Measurements from ENCODE around the gene ZNF107. TPM values are rescaled to one million over a fixed set of nuclear protein-coding genes. Genes with fewer than 3 reads are reported as not detected.
"Not testable (repeated sequence)": the region's sequence is repeated elsewhere in the genome, so short reads cannot be mapped to it uniquely, and the experiment has no call there.

Gene ZNF107
- total and polyA plus RNA-seq, 8 donors = 3.8 to 13.1 (median 11.2) TPM

GRCh38 chr7:64688988-64689387, 23.1 kb downstream of the ZNF107 start:
- intact Hi-C loops (cut with DNase I) = no loop called here
- DNase-seq = no peak
- Histone ChIP-seq H3K4me1 (no peaks in the 10 kb centered on the region), H3K4me3 (no peak overlapping the region), H3K27ac (peak overlapping the region in 1 of 2 donors; percentile 3), H3K36me3 (peaks cover 0 to 78% of the 10 kb centered on the region in 2 donors), H3K27me3 (no peaks in the 10 kb centered on the region), H3K9me3 (peaks cover 0 to 40% of the 10 kb centered on the region in 2 donors)
- TF ChIP-seq, protein P1, sequence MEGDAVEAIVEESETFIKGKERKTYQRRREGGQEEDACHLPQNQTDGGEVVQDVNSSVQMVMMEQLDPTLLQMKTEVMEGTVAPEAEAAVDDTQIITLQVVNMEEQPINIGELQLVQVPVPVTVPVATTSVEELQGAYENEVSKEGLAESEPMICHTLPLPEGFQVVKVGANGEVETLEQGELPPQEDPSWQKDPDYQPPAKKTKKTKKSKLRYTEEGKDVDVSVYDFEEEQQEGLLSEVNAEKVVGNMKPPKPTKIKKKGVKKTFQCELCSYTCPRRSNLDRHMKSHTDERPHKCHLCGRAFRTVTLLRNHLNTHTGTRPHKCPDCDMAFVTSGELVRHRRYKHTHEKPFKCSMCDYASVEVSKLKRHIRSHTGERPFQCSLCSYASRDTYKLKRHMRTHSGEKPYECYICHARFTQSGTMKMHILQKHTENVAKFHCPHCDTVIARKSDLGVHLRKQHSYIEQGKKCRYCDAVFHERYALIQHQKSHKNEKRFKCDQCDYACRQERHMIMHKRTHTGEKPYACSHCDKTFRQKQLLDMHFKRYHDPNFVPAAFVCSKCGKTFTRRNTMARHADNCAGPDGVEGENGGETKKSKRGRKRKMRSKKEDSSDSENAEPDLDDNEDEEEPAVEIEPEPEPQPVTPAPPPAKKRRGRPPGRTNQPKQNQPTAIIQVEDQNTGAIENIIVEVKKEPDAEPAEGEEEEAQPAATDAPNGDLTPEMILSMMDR (IDR thresholded peaks at IDR 0.05) = no peak
- ATAC-seq = no peak

DNA sequence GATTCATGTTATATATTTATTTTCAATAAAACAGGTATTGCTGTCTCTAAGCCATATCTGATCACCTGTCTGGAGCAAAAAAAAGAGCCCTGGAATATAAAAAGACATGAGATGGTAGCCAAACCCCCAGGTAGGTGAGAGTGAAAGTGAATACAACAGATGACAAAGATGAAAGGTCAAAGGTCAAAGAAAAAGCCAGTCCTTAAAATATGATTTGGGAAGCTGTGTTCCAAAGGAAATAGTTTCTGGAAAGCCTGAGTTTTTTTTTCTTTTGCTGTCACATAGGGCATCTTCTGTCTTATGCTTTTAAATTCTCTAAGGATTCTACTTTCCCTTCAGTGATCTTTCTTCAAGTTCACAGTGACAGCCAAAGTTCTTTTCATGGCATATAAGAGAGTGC, 25.9 kb downstream of the ZNF107 start:
- no peak for DNase-seq

GRCh38 chr7:64697863-64698262, 31.9 kb downstream of the ZNF107 start:
- DNase-seq; H3K4me1 ChIP-seq; ATAC-seq; H3K4me3 ChIP-seq; H3K27me3 ChIP-seq; H3K27ac ChIP-seq; intact Hi-C loops (cut with DNase I): not testable (repeated sequence)
- Histone ChIP-seq H3K9me3 (peaks cover 0 to 82% of the 10 kb centered on the region in 2 donors), H3K36me3 (peaks cover 0 to 94% of the 10 kb centered on the region in 2 donors)

More for the DNA sequence above, 25.9 kb downstream of the ZNF107 start:
- H3K27ac ChIP-seq = no peak overlapping the region
- intact Hi-C loops (cut with DNase I) = no loop called here
- H3K4me1 ChIP-seq = no peaks in the 10 kb centered on the region
- H3K4me3 ChIP-seq = no peak overlapping the region
- no peaks in the 10 kb centered on the region for H3K27me3 ChIP-seq
- H3K36me3 ChIP-seq = peaks cover 0 to 77% of the 10 kb centered on the region in 2 donors
- no peak for ATAC-seq
- TF ChIP-seq, protein P1 (IDR thresholded peaks at IDR 0.05) = no peak
- peaks cover 0 to 47% of the 10 kb centered on the region in 2 donors for H3K9me3 ChIP-seq

DNA sequence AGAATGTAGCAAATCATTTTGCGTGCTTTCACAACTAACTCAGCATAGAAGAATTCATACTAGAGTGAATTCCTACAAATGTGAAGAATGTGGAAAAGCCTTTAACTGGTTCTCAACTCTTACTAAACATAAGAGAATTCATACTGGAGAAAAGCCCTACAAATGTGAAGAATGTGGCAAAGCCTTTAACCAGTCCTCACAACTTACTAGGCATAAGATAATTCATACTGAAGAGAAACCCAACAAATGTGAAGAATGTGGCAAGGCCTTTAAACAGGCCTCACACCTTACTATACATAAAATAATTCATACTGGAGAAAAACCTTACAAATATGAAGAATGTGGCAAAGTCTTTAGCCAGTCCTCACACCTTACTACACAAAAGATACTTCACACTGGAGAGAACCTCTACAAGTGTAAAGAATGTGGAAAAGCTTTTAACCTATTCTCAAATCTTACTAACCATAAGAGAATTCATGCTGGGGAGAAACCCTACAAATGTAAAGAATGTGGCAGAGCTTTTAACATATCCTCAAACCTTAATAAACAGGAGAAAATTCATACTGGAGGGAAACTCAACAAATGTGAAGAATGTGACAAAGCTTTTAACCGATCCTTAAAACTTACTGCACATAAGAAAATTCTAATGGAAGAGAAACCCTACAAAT, 40.8 kb downstream of the ZNF107 start:
- Histone ChIP-seq H3K9me3 (peaks cover 21 to 100% of the 10 kb centered on the region in 2 donors), H3K4me1 (no peaks in the 10 kb centered on the region), H3K36me3 (peaks cover 0 to 49% of the 10 kb centered on the region in 2 donors), H3K27ac (no peak overlapping the region), H3K4me3 (no peak overlapping the region), H3K27me3 (no peaks in the 10 kb centered on the region)
- TF ChIP-seq, protein P1 (IDR thresholded peaks at IDR 0.05) = no peak
- no peak for DNase-seq
- intact Hi-C loops (cut with DNase I) = no loop called here
- ATAC-seq = no peak

- H3K9me3 ChIP-seq = peaks cover 5 to 83% of the 10 kb centered on the region in 2 donors
- intact Hi-C loops (cut with DNase I); H3K4me1 ChIP-seq; H3K4me3 ChIP-seq; DNase-seq; H3K27ac ChIP-seq; H3K27me3 ChIP-seq; H3K36me3 ChIP-seq; ATAC-seq: not testable (repeated sequence)
Observed at GRCh38 chr7:64717896-64718295, 52.0 kb downstream of the ZNF107 start.

DNA sequence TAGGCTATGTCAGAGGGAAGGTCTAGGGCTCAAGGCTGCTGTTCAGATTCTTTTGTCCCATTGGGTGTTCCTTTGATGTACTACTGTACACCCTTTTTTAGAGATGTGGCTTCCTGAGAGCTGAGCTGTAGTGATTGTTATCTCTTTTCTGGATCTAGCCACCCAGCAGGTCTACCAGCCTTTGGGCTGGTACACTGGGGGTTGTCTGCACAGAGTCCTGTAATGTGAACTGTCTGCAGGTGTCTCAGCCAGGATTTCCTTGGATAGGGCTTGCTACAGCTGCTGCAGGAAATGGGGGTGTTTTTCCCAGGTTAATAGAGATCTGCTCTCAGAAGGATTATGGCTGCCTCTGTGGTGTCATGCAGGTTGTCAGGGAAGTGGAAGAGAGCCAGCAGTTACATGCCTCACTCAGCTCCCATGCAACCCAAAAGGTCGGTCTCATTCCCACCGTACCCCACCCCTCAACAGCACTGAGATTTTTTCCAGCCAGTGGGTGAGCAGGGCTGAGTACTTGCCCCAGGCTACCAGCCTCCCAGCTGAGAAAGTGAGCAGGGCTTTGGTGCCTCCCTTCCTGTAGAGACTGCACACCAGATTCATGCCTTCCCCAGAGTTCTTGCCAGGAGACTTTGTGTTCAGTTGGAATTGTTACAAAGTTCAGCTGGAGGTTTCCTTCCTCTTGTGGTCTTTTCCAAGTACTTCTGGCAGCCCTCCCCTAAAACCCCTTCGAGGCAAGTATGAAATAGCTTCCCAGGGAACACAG, 63.3 kb downstream of the ZNF107 start:
- intact Hi-C loops (cut with DNase I) = no loop called here
- no peaks in the 10 kb centered on the region for H3K27me3 ChIP-seq
- no peaks in the 10 kb centered on the region for H3K4me1 ChIP-seq
- H3K27ac ChIP-seq = no peak overlapping the region
- no peaks in the 10 kb centered on the region for H3K36me3 ChIP-seq
- no peak for DNase-seq
- ATAC-seq = no peak
- H3K4me3 ChIP-seq = no peak overlapping the region
- H3K9me3 ChIP-seq = peaks cover 0 to 75% of the 10 kb centered on the region in 2 donors
- TF ChIP-seq, protein P1 (IDR thresholded peaks at IDR 0.05) = no peak
